Activated naive CD4-positive, alpha-beta T cell (primary cell): ENCODE results near the gene PXN.
"Not testable (repeated sequence)": the region's sequence is repeated elsewhere in the genome, so short reads cannot be mapped to it uniquely, and the experiment has no call there.

Experiments
- DNase-seq, 4 experiments: peaks; one replicate each; lab custom pipeline; 2025; lab: John Stamatoyannopoulos, UW

The PXN gene

GRCh38 chr12:120262852-120263747 lies 2.4 kb downstream of the PXN start:
- DNase-seq, result no peak

GRCh38 chr12:120261951-120262851 lies 3.3 kb downstream of the PXN start:
- DNase-seq, result no peak

GRCh38 chr12:120260607-120261006 lies 4.9 kb downstream of the PXN start:
- DNase-seq, result no peak

GRCh38 chr12:120259418-120260202 lies 5.9 kb downstream of the PXN start:
- no peak for DNase-seq

GRCh38 chr12:120258323-120258896 lies 7.1 kb downstream of the PXN start:
- DNase-seq, result no peak

GRCh38 chr12:120257041-120257821 lies 8.3 kb downstream of the PXN start:
- DNase-seq, result no peak

GRCh38 chr12:120254809-120255208 lies 10.7 kb downstream of the PXN start:
- DNase-seq, result no peak

- DNase-seq, result peak in 1 of 4 experiments; percentile 13
Observed at GRCh38 chr12:120253313-120253712, 12.2 kb downstream of the PXN start.

- peak in 3 of 4 experiments; percentile 17 to 55 (median 50) for DNase-seq
Observed at GRCh38 chr12:120252071-120252906, 13.2 kb downstream of the PXN start.

- not testable (repeated sequence) for DNase-seq
Observed at GRCh38 chr12:120251364-120252070, 14.0 kb downstream of the PXN start.

GRCh38 chr12:120249875-120250795 lies 15.4 kb downstream of the PXN start:
- no peak for DNase-seq

GRCh38 chr12:120249266-120249874 lies 16.2 kb downstream of the PXN start:
- DNase-seq, result no peak

GRCh38 chr12:120247621-120248030 lies 17.9 kb downstream of the PXN start:
- no peak for DNase-seq

- no peak for DNase-seq
Observed at GRCh38 chr12:120247183-120247582, 18.3 kb downstream of the PXN start.

- DNase-seq, result not testable (repeated sequence)
Observed at GRCh38 chr12:120246705-120247104, 18.8 kb downstream of the PXN start.

- DNase-seq, result no peak
Observed at GRCh38 chr12:120242971-120243699, 22.4 kb downstream of the PXN start.

- no peak for DNase-seq
Observed at GRCh38 chr12:120242275-120242799, 23.2 kb downstream of the PXN start.
